Peyer's patch (tissue), 4 donors: ENCODE measurements around the gene SPRY1.

Source experiments
- CTCF ChIP-seq, 6 experiments: fragments of 450-650 bp in 4 of 6; fragments of 200-600 bp in 2 of 6; sonication (generic) in 1 of 6; IDR thresholded peaks; one replicate each; pipeline ENCODE4 v1.5.1; 2017 to 2019; ENCODE audit warnings: antibody characterized with exemption in 6 of 6, mild to moderate bottlenecking in 3 of 6, moderate library complexity in 1 of 6
- POLR2A ChIP-seq, 2 donors: fragments of 450-650 bp; IDR thresholded peaks; one replicate each; pipeline ENCODE4 v1.5.1; 2017; ENCODE audit warnings: antibody characterized with exemption in 2 of 2, mild to moderate bottlenecking in 2 of 2, moderate library complexity in 2 of 2

GRCh38 chr4:123409334-123409733, 12.7 kb downstream of the SPRY1 start:
- TF ChIP-seq POLR2A (IDR thresholded peaks at IDR 0.05) (no peak), CTCF (IDR thresholded peaks at IDR 0.05) (no peak)
